PFSK-1 (cell line): ENCODE measurements around the gene NOTO.

ENCODE experiments used
- POLR2AphosphoS5 ChIP-seq: IDR thresholded peaks from 2 replicates; pipeline ENCODE4 v1.6.1; 2012; ENCODE audit warnings: low read depth, mild to moderate bottlenecking, control low read depth, low read length, moderate library complexity
- SIN3A ChIP-seq: IDR thresholded peaks from 2 replicates; pipeline ENCODE4 v1.6.1; 2012; ENCODE audit warnings: mild to moderate bottlenecking, low read length, moderate library complexity, borderline replicate concordance; ENCODE audit not compliant: insufficient read depth
- TAF1 ChIP-seq: IDR thresholded peaks from 2 replicates; pipeline ENCODE4 v1.6.1; 2012; ENCODE audit warnings: low read length, control low read depth, borderline replicate concordance; ENCODE audit not compliant: insufficient read depth
- TF ChIP-seq, protein P1 (sequence below), 2 experiments: IDR thresholded peaks; 2 replicates each; pipeline versions ENCODE4 v1.6.1 to v1.8.0; 2011 to 2012; ENCODE audit warnings: low read depth in 2 of 2, low read length in 2 of 2, control low read depth in 1 of 2, inconsistent platforms in 1 of 2, mild to moderate bottlenecking in 1 of 2, moderate library complexity in 1 of 2; ENCODE audit not compliant: insufficient read depth in 1 of 2

DNA sequence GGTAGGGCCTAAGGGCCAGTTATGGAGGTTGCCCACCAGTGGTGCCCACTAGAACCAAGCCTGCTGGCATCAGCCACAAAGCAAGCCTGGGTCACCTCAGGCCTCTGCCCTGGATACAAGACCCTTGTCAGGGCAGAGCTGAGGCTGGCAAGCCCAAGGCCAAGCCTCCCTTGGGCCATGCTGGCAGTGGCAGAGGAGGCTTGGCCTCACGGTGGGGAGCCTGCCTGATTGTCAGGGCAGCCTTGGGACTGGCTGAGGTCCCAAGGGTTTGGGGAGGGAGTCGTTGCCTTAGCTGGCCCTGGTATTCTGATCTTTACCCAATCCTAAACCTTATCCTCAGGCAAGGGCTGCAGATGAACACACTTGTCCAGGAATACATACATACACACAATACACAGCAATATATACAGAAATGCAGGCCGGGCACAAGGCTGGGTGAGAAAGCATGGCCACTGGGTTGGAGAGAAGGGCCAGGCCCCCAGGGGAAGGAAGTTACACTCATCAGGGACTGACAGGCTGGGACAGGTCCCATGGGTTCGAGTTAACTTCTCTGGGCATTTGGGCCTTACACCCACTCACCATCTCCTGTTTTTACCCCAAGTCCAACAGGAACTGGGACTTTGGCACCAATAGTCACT lies 52.8 kb downstream of the NOTO start:
- 0 out of 2 replicates have a peak, but pooled peaks have one; percentile 6 for TF ChIP-seq POLR2AphosphoS5
- TF ChIP-seq TAF1, result no peak
- no peak for TF ChIP-seq SIN3A
- TF ChIP-seq, protein P1, sequence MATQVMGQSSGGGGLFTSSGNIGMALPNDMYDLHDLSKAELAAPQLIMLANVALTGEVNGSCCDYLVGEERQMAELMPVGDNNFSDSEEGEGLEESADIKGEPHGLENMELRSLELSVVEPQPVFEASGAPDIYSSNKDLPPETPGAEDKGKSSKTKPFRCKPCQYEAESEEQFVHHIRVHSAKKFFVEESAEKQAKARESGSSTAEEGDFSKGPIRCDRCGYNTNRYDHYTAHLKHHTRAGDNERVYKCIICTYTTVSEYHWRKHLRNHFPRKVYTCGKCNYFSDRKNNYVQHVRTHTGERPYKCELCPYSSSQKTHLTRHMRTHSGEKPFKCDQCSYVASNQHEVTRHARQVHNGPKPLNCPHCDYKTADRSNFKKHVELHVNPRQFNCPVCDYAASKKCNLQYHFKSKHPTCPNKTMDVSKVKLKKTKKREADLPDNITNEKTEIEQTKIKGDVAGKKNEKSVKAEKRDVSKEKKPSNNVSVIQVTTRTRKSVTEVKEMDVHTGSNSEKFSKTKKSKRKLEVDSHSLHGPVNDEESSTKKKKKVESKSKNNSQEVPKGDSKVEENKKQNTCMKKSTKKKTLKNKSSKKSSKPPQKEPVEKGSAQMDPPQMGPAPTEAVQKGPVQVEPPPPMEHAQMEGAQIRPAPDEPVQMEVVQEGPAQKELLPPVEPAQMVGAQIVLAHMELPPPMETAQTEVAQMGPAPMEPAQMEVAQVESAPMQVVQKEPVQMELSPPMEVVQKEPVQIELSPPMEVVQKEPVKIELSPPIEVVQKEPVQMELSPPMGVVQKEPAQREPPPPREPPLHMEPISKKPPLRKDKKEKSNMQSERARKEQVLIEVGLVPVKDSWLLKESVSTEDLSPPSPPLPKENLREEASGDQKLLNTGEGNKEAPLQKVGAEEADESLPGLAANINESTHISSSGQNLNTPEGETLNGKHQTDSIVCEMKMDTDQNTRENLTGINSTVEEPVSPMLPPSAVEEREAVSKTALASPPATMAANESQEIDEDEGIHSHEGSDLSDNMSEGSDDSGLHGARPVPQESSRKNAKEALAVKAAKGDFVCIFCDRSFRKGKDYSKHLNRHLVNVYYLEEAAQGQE (IDR thresholded peaks at IDR 0.05; ENCODE audit: insufficient read depth in 1 of 2, low read depth in 2 of 2, low read length in 2 of 2), result no peak
